Erythroblast (primary cell): Measurements from ENCODE around the gene CYP2D6.
"Not testable (repeated sequence)": the region's sequence is repeated elsewhere in the genome, so short reads cannot be mapped to it uniquely, and the experiment has no call there.

ENCODE experiments used
- GATA1 ChIP-seq: IDR thresholded peaks from 2 replicates; pipeline ENCODE4 v1.6.1; 2011; ENCODE audit warnings: low read depth, mild to moderate bottlenecking, control low read depth, low read length, moderate library complexity
- POLR2A ChIP-seq: IDR thresholded peaks from 2 replicates; pipeline ENCODE4 v1.6.1; 2011; ENCODE audit warnings: mild to moderate bottlenecking, low read length

DNA sequence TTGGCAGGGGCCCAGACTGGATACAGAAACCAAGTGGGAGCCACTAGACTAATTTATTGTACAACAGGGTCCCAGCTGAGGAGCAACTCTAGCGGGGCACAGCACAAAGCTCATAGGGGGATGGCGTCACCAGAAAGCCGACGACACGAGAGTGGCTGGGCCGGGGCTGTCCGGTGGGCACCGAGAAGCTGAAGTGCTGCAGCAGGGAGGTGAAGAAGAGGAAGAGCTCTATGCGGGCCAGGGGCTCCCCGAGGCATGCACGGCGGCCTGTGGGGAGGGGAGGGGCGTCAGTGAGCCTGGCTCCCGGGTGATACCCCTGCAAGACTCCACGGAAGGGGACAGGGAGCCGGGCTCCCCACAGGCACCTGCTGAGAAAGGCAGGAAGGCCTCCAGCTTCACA lies 19.2 kb upstream of the CYP2D6 start:
- not testable (repeated sequence) for TF ChIP-seq POLR2A, GATA1
